Neural crest cell (in vitro differentiated cells): ENCODE results near the gene PTX4. TPM values are rescaled to one million over a fixed set of nuclear protein-coding genes. Genes with fewer than 3 reads are reported as not detected.

Source experiments
- DNase-seq: peaks from one replicate; pipeline ENCODE4 v3.0.0; 2021; ENCODE audit warnings: low read depth, mixed read lengths, low spot score
- H3K27ac Mint-ChIP-seq: one replicate; pipeline ENCODE4 v1.8.0; 2021; ENCODE audit warnings: mild to moderate bottlenecking, mixed read lengths; ENCODE audit not compliant: unreplicated experiment
- H3K27me3 Mint-ChIP-seq: 2 replicates; pipeline ENCODE4 v1.8.0; 2021; ENCODE audit warnings: low read depth, mild to moderate bottlenecking, mixed read lengths
- H3K36me3 Mint-ChIP-seq: 2 replicates; pipeline ENCODE4 v1.8.0; 2021; ENCODE audit warnings: low read depth, mild to moderate bottlenecking, mixed read lengths
- H3K4me1 Mint-ChIP-seq: 2 replicates; pipeline ENCODE4 v1.8.0; 2021; ENCODE audit warnings: mixed read lengths
- H3K4me3 Mint-ChIP-seq: one replicate; pipeline ENCODE4 v1.8.0; 2021; ENCODE audit warnings: mild to moderate bottlenecking, mixed read lengths
- H3K9me3 Mint-ChIP-seq: 2 replicates; pipeline ENCODE4 v1.8.0; 2021; ENCODE audit warnings: mixed read lengths
- CTCF ChIP-seq: fragments of 200-600 bp; sonication (generic); conservative IDR thresholded peaks from 2 replicates; pipeline ENCODE4 v1.5.0; 2021; ENCODE audit warnings: antibody characterized with exemption, mild to moderate bottlenecking
- long read RNA-seq: library from polyadenylated mRNA; unstranded; transcript quantifications from one replicate; pipeline ENCODE4 v2.0.0, GENCODE V29; 2020
- total RNA-seq: library from RNA; stranded (reverse); gene quantifications from 2 replicates; pipeline ENCODE4 v1.2.1, GENCODE V29; 2021

The PTX4 gene
- 0.28 TPM in 1 of 2 replicates, not detected in the other for total RNA-seq
- long read RNA-seq = 0 reads

GRCh38 chr16:1488619-1489018 lies at the start of gene PTX4:
Gene PTX4, minus strand, starts transcription at chr16:1488944. Its CDS starts 35 bp downstream, at chr16:1488909.
- H3K4me1 Mint-ChIP-seq = peaks cover 8% of the 10 kb centered on the region
- H3K27me3 Mint-ChIP-seq = peaks cover 11% of the 10 kb centered on the region
- peak within 1 kb of the TSS; percentile 19 for H3K27ac Mint-ChIP-seq
- H3K36me3 Mint-ChIP-seq = no peaks in the 10 kb centered on the region
- H3K9me3 Mint-ChIP-seq = no peaks in the 10 kb centered on the region
- no peak for DNase-seq
- H3K4me3 Mint-ChIP-seq = no peak within 1 kb of the TSS
- TF ChIP-seq CTCF = no peak

- Mint-ChIP-seq H3K36me3 (no peaks in the 10 kb centered on the region), H3K9me3 (no peaks in the 10 kb centered on the region), H3K27ac (no peak overlapping the region), H3K4me3 (no peak overlapping the region), H3K4me1 (no peaks in the 10 kb centered on the region), H3K27me3 (no peaks in the 10 kb centered on the region)
- TF ChIP-seq CTCF = no peak
- no peak for DNase-seq
These were observed 49.1 kb upstream of the PTX4 start for GRCh38 chr16:1537763-1538289.

GRCh38 chr16:1537138-1537577 lies 48.4 kb upstream of the PTX4 start:
- Mint-ChIP-seq H3K4me1 (no peaks in the 10 kb centered on the region), H3K27ac (no peak overlapping the region), H3K36me3 (no peaks in the 10 kb centered on the region), H3K4me3 (no peak overlapping the region), H3K27me3 (no peaks in the 10 kb centered on the region), H3K9me3 (no peaks in the 10 kb centered on the region)
- no peak for TF ChIP-seq CTCF
- no peak for DNase-seq

GRCh38 chr16:1536601-1537000 lies 47.9 kb upstream of the PTX4 start:
- H3K36me3 Mint-ChIP-seq = no peaks in the 10 kb centered on the region
- H3K27ac Mint-ChIP-seq = peak overlapping the region; percentile 65
- no peaks in the 10 kb centered on the region for H3K27me3 Mint-ChIP-seq
- no peak for DNase-seq
- H3K4me3 Mint-ChIP-seq = no peak overlapping the region
- H3K4me1 Mint-ChIP-seq = no peaks in the 10 kb centered on the region
- no peaks in the 10 kb centered on the region for H3K9me3 Mint-ChIP-seq
- TF ChIP-seq CTCF = no peak

GRCh38 chr16:1535391-1536291 lies 46.9 kb upstream of the PTX4 start:
- H3K9me3 Mint-ChIP-seq = no peaks in the 10 kb centered on the region
- no peaks in the 10 kb centered on the region for H3K27me3 Mint-ChIP-seq
- no peaks in the 10 kb centered on the region for H3K4me1 Mint-ChIP-seq
- H3K36me3 Mint-ChIP-seq = no peaks in the 10 kb centered on the region
- H3K4me3 Mint-ChIP-seq = no peak overlapping the region
- no peak overlapping the region for H3K27ac Mint-ChIP-seq
- no peak for TF ChIP-seq CTCF
- DNase-seq = no peak
